SK-N-SH (cell line): Measurements from ENCODE around the gene SKA2. TPM values are rescaled to one million over a fixed set of nuclear protein-coding genes. Genes with fewer than 3 reads are reported as not detected.
"Not testable (repeated sequence)": the region's sequence is repeated elsewhere in the genome, so short reads cannot be mapped to it uniquely, and the experiment has no call there.

ENCODE experiments used
- CTCF ChIA-PET: fragments of 300-600, 350-600 bp; formaldehyde crosslinking; extraction: SDS; loops from one replicate; lab custom pipeline; 2021; lab: Yijun Ruan, JAX
- POLR2A ChIA-PET: fragments of 350-600 bp; sonication (Branson Sonifier 250); formaldehyde crosslinking; extraction: SDS; loops from one replicate; lab custom pipeline; 2020; ENCODE audit warnings: antibody characterized with exemption, inconsistent platforms; lab: Yijun Ruan, JAX
- DNase-seq: peaks from one replicate; pipeline ENCODE4 v3.0.0; 2012
- H2AFZ ChIP-seq: fragments of 200-600 bp; sonication (generic); 2 replicates; pipeline ENCODE4 v1.8.1; 2016; ENCODE audit warnings: antibody characterized with exemption, mild to moderate bottlenecking, low read depth
- H3F3A ChIP-seq: fragments of 200-600 bp; sonication (generic); replicated peaks from 2 replicates; pipeline ENCODE3; 2016; ENCODE audit warnings: antibody characterized with exemption, mild to moderate bottlenecking; ENCODE audit not compliant: insufficient read depth
- H3K27ac ChIP-seq, 2 experiments: fragments of 200-500 bp in 1 of 2; fragments of 200-600 bp in 1 of 2; sonication (Bioruptor generic) in 1 of 2; sonication (generic), shearing (Covaris generic) in 1 of 2; 2 replicates each; pipeline versions ENCODE4 v1.5.1 to v1.6.1; 2014 to 2016; ENCODE audit warnings: low read depth in 2 of 2, inconsistent platforms in 1 of 2, low read length in 1 of 2, mild to moderate bottlenecking in 1 of 2, mixed read lengths in 1 of 2
- H3K27me3 ChIP-seq: fragments of 200-600 bp; sonication (generic), shearing (Covaris generic); 2 replicates; pipeline ENCODE4 v1.6.1; 2016; ENCODE audit warnings: mixed run types; ENCODE audit not compliant: insufficient read depth
- H3K36me3 ChIP-seq, 2 experiments: fragments of 200-500 bp in 1 of 2; fragments of 200-600 bp in 1 of 2; sonication (Bioruptor generic) in 1 of 2; sonication (generic) in 1 of 2; replicated peaks in 1 of 2; 2 replicates each; pipeline versions ENCODE3 to v1.5.1; 2014 to 2016; ENCODE audit warnings: low read length in 1 of 2, mild to moderate bottlenecking in 1 of 2; ENCODE audit not compliant: insufficient read depth in 2 of 2, control insufficient read depth in 1 of 2
- H3K4me1 ChIP-seq, 2 experiments: fragments of 200-500 bp in 1 of 2; fragments of 200-600 bp in 1 of 2; sonication (Bioruptor generic) in 1 of 2; sonication (generic), shearing (Covaris generic) in 1 of 2; 2 replicates each; pipeline versions ENCODE4 v1.5.1 to v1.6.1; 2014 to 2016; ENCODE audit warnings: low read depth in 1 of 2, low read length in 1 of 2, mixed run types in 1 of 2; ENCODE audit not compliant: insufficient read depth in 2 of 2, control insufficient read depth in 1 of 2
- H3K4me2 ChIP-seq: fragments of 200-600 bp; sonication (generic), shearing (Covaris generic); 2 replicates; pipeline ENCODE4 v1.6.1; 2017; ENCODE audit warnings: mixed run types
- H3K4me3 ChIP-seq, 2 experiments: fragments of 200-500 bp in 1 of 2; fragments of 200-600 bp in 1 of 2; sonication (Bioruptor generic) in 1 of 2; sonication (generic), shearing (Covaris generic) in 1 of 2; 2 replicates each; pipeline versions ENCODE4 v1.5.1 to v1.8.1; 2014 to 2016; ENCODE audit warnings: low read depth in 2 of 2, inconsistent platforms in 1 of 2, low read length in 1 of 2, mild to moderate bottlenecking in 1 of 2, mixed read lengths in 1 of 2, moderate library complexity in 1 of 2
- H3K79me2 ChIP-seq: fragments of 200-600 bp; sonication (generic); 2 replicates; pipeline ENCODE4 v1.8.1; 2017; ENCODE audit warnings: mild to moderate bottlenecking; ENCODE audit not compliant: insufficient read depth
- H3K9ac ChIP-seq: fragments of 200-600 bp; sonication (generic); 2 replicates; pipeline ENCODE4 v1.6.1; 2017; ENCODE audit warnings: mixed run types
- H3K9me2 ChIP-seq: fragments of 200-600 bp; sonication (generic); 2 replicates; pipeline ENCODE4 v1.6.1; 2017; ENCODE audit warnings: mixed run types
- H3K9me3 ChIP-seq: fragments of 200-600 bp; sonication (generic); 2 replicates; pipeline ENCODE4 v1.6.1; 2017; ENCODE audit warnings: mixed run types, mild to moderate bottlenecking, moderate library complexity
- H4K20me1 ChIP-seq: fragments of 200-600 bp; sonication (generic); 2 replicates; pipeline ENCODE4 v1.6.1; 2017; ENCODE audit warnings: mild to moderate bottlenecking, mixed run types; ENCODE audit not compliant: insufficient read depth
- EP300 ChIP-seq, 2 experiments: IDR thresholded peaks; 2 replicates each; pipeline versions ENCODE4 v1.4.0 to v1.6.1; 2012; ENCODE audit warnings: borderline replicate concordance in 1 of 2, low read depth in 1 of 2, low read length in 1 of 2
- MXI1 ChIP-seq: IDR thresholded peaks from 2 replicates; pipeline ENCODE4 v1.6.1; 2012; ENCODE audit warnings: mild to moderate bottlenecking, low read depth, low read length, improper control_type of control experiment
- RCOR1 ChIP-seq: fragments of 150-350 bp; IDR thresholded peaks from 2 replicates; pipeline ENCODE4 v1.6.1; 2017; ENCODE audit warnings: antibody characterized with exemption, low read length
- RXRA ChIP-seq: IDR thresholded peaks from 2 replicates; pipeline ENCODE4 v1.4.0; 2012; ENCODE audit warnings: low read depth, mild to moderate bottlenecking, borderline replicate concordance
- SIN3A ChIP-seq: IDR thresholded peaks from 2 replicates; pipeline ENCODE4 v1.6.1; 2012; ENCODE audit warnings: low read depth, mild to moderate bottlenecking, low read length, moderate library complexity, borderline replicate concordance
- TAF1 ChIP-seq: IDR thresholded peaks from 2 replicates; pipeline ENCODE4 v1.6.1; 2012; ENCODE audit warnings: low read depth, mild to moderate bottlenecking, low read length, moderate library complexity, borderline replicate concordance
- YY1 ChIP-seq: IDR thresholded peaks from 2 replicates; pipeline ENCODE4 v1.4.0; 2012; ENCODE audit warnings: low read depth, mild to moderate bottlenecking
- WGBS: methylation state at CpG from one replicate; pipeline ENCODE4 v1.1.6; 2017; ENCODE audit warnings: low lambda C conversion rate; 5-methylcytosine and 5-hydroxymethylcytosine counted together
- polyA plus RNA-seq, 3 experiments: library from polyadenylated mRNA; depleted of rRNA; stranded (reverse); fragments of >200 nt; gene quantifications; 2 replicates each; pipeline ENCODE4 v1.2.3, GENCODE V29; 2012
- TF ChIP-seq, protein P1 (sequence below): IDR thresholded peaks from 2 replicates; pipeline ENCODE4 v1.4.0; 2012; ENCODE audit warnings: low read depth, borderline replicate concordance
- TF ChIP-seq, protein P2 (sequence below): IDR thresholded peaks from 2 replicates; pipeline ENCODE4 v1.4.0; 2012; ENCODE audit warnings: low read depth, borderline replicate concordance
- TF ChIP-seq, protein P3 (sequence below): IDR thresholded peaks from 2 replicates; pipeline ENCODE4; 2012

SKA2 gene
- polyA plus RNA-seq, 1 of the 3 experiments (the other 2 are of a cell fraction): 12.8 TPM

DNA sequence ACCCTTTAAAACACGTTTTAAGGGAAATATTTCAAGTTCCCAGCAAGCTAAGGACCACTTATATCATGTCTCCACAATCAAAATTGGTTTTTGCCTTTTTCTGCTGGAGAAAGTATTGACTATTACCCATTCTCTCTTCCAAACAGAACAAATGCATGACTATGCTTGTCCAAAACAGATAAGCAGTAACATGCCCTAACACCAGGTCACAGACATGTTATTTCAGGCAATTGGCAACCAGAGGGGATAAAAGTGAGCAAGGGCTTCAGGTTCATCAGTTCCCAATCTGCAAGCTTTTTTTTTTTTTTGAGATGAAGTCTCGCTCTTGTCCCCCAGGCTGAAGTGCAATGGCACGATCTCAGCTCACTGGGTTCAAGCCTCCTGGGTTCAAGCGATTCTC, 15.0 kb downstream of the SKA2 start:
- Histone ChIP-seq H3K36me3 (peaks cover 0 to 13% of the 10 kb centered on the region in 2 experiments), H3K79me2 (peaks cover 100% of the 10 kb centered on the region), H3K9me3 (no peaks in the 10 kb centered on the region), H3K27ac (no peak overlapping the region), H3K9me2 (no peaks in the 10 kb centered on the region; the same call in 1 of the 2 replicates), H3K9ac (no peak overlapping the region), H3K27me3 (no peaks in the 10 kb centered on the region), H3K4me2 (no peak overlapping the region), H2AFZ (no peak overlapping the region), H4K20me1 (no peaks in the 10 kb centered on the region), H3K4me1 (no peaks in the 10 kb centered on the region), H3K4me3 (no peak overlapping the region), H3F3A (no peaks in the 10 kb centered on the region)
- ChIA-PET CTCF (interaction anchor here (1.3 kb wide), 1 partner anchor 17 kb away, joined by 4 read pairs; no protein-coding TSS in a partner anchor), POLR2A (interaction anchor here (0.7 kb wide), 1 partner anchor 1204 kb away, joined by 3 read pairs; no protein-coding TSS in a partner anchor)
- TF ChIP-seq RXRA (no peak), RCOR1 (no peak), SIN3A (no peak), MXI1 (no peak), EP300 (IDR thresholded peaks at IDR 0.05; ENCODE audit: borderline replicate concordance in 1 of 2, low read depth in 1 of 2, low read length in 1 of 2) (no peak), TAF1 (no peak), YY1 (no peak)
- TF ChIP-seq, protein P1, sequence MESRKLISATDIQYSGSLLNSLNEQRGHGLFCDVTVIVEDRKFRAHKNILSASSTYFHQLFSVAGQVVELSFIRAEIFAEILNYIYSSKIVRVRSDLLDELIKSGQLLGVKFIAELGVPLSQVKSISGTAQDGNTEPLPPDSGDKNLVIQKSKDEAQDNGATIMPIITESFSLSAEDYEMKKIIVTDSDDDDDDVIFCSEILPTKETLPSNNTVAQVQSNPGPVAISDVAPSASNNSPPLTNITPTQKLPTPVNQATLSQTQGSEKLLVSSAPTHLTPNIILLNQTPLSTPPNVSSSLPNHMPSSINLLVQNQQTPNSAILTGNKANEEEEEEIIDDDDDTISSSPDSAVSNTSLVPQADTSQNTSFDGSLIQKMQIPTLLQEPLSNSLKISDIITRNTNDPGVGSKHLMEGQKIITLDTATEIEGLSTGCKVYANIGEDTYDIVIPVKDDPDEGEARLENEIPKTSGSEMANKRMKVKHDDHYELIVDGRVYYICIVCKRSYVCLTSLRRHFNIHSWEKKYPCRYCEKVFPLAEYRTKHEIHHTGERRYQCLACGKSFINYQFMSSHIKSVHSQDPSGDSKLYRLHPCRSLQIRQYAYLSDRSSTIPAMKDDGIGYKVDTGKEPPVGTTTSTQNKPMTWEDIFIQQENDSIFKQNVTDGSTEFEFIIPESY: no peak
- TF ChIP-seq, protein P2, sequence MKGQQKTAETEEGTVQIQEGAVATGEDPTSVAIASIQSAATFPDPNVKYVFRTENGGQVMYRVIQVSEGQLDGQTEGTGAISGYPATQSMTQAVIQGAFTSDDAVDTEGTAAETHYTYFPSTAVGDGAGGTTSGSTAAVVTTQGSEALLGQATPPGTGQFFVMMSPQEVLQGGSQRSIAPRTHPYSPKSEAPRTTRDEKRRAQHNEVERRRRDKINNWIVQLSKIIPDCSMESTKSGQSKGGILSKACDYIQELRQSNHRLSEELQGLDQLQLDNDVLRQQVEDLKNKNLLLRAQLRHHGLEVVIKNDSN: no peak
- TF ChIP-seq, protein P3, sequence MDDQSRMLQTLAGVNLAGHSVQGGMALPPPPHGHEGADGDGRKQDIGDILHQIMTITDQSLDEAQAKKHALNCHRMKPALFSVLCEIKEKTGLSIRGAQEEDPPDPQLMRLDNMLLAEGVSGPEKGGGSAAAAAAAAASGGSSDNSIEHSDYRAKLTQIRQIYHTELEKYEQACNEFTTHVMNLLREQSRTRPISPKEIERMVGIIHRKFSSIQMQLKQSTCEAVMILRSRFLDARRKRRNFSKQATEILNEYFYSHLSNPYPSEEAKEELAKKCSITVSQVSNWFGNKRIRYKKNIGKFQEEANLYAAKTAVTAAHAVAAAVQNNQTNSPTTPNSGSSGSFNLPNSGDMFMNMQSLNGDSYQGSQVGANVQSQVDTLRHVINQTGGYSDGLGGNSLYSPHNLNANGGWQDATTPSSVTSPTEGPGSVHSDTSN: no peak
- over 99% methylated on average over 4 of the region's 4 CpGs for WGBS
- DNase-seq: no peak

DNA sequence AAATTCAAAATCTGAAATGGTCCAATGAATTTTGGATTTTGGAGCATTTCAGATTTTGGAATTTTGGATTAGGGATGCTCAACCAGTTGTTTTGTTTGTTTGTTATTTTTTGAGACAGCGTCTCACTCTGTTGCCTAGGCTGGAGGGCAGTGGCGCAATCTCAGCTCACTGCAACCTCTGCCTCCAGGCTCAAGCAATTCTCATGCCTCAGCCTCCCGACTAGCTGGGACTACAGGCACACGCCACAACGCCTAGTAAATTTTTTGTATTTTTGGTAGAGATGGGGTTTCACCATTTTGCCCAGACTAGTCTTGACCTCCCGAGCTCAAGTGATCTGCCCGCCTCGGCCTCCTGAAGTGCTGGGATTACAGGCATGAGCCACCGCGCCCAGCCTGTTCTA, 16.6 kb downstream of the SKA2 start:
- H2AFZ ChIP-seq, H3K4me3 ChIP-seq, H4K20me1 ChIP-seq, H3K27me3 ChIP-seq, H3F3A ChIP-seq, DNase-seq, H3K36me3 ChIP-seq, H3K4me2 ChIP-seq, H3K27ac ChIP-seq, H3K9ac ChIP-seq, H3K9me3 ChIP-seq, H3K9me2 ChIP-seq, POLR2A ChIA-PET, H3K4me1 ChIP-seq, CTCF ChIA-PET: not testable (repeated sequence)
- 91% methylated on average over 10 of the region's 10 CpGs for WGBS
- H3K79me2 ChIP-seq: peaks cover 100% of the 10 kb centered on the region
